ENCODE measurements around the gene ATP9B.

ATP9B gene

GRCh38 chr18:79380816-79381806 is 311.9 kb downstream of the ATP9B start:
- peak in 44 of 56 donors; percentile 13 to 83 (median 54) for DNase-seq

- DNase-seq, result no peak
Measured at GRCh38 chr18:79381811-79382311, 312.7 kb downstream of the ATP9B start.

- DNase-seq, result no peak
Measured at GRCh38 chr18:79382681-79383387, 313.6 kb downstream of the ATP9B start.

GRCh38 chr18:79383388-79384056 is 314.3 kb downstream of the ATP9B start:
- no peak for DNase-seq

- no peak for DNase-seq
Measured at GRCh38 chr18:79384151-79384807, 315.1 kb downstream of the ATP9B start.

- DNase-seq, result no peak
Measured at GRCh38 chr18:79384834-79385233, 315.6 kb downstream of the ATP9B start.

GRCh38 chr18:79385326-79385707 is 316.1 kb downstream of the ATP9B start:
- no peak for DNase-seq

GRCh38 chr18:79385708-79386341 is 316.6 kb downstream of the ATP9B start:
- DNase-seq, result no peak

- no peak for DNase-seq
Measured at GRCh38 chr18:79386547-79386946, 317.4 kb downstream of the ATP9B start.

- no peak for DNase-seq
Measured at GRCh38 chr18:79387214-79387613, 318.0 kb downstream of the ATP9B start.

- no peak for DNase-seq
Measured at GRCh38 chr18:79387615-79388014, 318.4 kb downstream of the ATP9B start.

- DNase-seq, result no peak
Measured at GRCh38 chr18:79388043-79388442, 318.8 kb downstream of the ATP9B start.

GRCh38 chr18:79389689-79390088 is 320.5 kb downstream of the ATP9B start:
- DNase-seq, result no peak

- no peak for DNase-seq
Measured at GRCh38 chr18:79392226-79392625, 323.0 kb downstream of the ATP9B start.

GRCh38 chr18:79393181-79393634 is 324.0 kb downstream of the ATP9B start:
- no peak for DNase-seq

- DNase-seq, result peak in 30 of 56 donors; percentile 14 to 89 (median 48)
Measured at GRCh38 chr18:79393635-79394533, 324.7 kb downstream of the ATP9B start.

GRCh38 chr18:79394534-79395307 is 325.5 kb downstream of the ATP9B start:
- no peak for DNase-seq

GRCh38 chr18:79395308-79395640 is 326.1 kb downstream of the ATP9B start:
- DNase-seq, result no peak

Measured in amygdala (tissue), 56 donors.